ENCODE results near the gene CAPNS1.
"Not testable (repeated sequence)": the region's sequence is repeated elsewhere in the genome, so short reads cannot be mapped to it uniquely, and the experiment has no call there.

Gene CAPNS1

DNA sequence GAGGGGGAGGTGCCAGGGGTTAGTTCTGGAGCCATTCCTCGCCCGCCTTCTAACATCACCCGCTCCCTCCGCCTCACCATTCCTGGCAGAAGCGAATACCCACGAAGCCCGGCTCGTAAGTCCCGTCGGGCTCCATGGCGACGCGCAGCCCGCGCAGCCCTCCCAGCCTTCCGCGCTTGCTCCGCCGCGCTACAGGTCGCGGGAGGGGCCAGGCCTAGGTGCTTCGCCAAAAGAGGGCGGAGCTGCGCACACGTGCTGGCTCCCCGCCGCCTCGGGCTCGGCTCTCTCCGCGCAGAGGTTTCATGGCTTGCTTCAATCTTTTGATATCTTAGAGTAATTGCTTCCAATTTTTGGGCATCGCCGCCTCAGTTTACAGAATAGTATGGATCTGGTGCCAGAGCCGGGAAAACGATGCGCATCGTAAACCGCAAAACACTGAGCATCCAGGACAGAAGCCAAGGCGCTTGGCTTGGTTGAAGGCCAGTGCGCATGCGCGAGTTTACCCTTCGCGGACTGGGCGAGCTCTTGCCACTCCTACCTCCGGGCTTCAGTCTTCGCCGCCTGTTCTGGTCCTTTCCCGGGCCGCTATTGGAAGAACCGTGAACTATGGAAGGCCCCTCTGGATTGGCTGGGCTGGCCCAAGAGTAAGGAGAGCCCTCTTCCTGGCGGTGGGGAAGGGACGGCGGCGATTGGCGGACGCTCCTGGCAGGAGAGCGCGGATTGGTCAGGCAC lies 25.0 kb upstream of the CAPNS1 start, which contains the start of gene POLR2I:
POLR2I (minus strand) TSS at position 155 of the 732 bp plus-strand sequence; CDS start at position 136, 19 bp downstream.
- peak; percentile 96 for DNase-seq

DNA sequence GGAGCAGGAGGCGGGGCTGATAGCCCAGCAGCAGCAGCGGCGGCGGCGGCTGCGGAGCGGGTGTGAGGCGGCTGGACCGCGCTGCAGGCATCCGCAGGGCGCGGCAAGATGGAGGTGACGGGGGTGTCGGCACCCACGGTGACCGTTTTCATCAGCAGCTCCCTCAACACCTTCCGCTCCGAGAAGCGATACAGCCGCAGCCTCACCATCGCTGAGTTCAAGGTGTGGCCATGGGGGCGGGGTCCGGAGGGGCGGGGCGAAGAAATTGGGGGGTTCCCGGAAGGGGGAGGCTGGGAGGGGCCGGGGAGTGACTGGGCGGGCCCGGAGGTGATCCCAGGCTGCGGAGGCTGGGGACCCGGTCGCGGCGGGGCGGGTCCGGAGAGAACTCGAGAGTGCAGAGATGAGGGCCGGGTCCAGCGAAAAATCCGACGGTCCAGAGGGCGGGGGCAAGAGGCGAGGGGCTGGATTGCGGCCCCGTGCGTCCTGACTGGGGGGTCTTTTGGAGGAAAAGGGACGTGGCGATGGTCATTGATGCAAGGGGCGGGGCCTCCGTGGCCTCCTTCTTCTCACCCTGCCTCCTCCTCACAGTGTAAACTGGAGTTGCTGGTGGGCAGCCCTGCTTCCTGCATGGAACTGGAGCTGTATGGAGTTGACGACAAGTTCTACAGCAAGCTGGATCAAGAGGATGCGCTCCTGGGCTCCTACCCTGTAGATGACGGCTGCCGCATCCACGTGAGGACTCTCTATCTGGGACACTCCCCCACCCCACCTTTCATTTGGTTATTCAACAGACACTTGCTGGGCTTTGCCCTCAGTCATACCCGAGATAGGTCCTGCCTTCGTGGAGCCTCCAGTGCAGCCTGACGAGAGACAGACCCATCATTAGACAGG lies 24.2 kb upstream of the CAPNS1 start, which contains the start of gene TBCB:
TBCB (plus strand) TSS at position 16 of the 891 bp plus-strand sequence; CDS start at position 109, 93 bp downstream.
- peak; percentile 90 for DNase-seq

DNA sequence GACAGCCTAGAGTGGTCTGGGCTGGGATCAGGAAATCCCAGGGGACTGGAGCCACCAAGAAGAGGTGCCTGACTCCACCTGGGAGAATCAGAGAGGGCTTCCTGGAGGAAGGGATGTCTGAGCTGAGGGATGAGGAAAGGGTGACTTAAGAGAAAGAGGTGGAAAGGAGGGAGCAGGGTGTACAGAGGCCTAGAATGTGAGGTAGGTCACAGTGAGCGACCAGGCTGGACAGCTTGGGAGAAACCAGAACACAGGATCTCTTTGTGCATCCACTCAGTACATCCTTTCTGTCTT lies 23.6 kb upstream of the CAPNS1 start:
- no peak for DNase-seq

GRCh38 chr19:36120092-36120983 lies 19.5 kb upstream of the CAPNS1 start:
- DNase-seq, result no peak

GRCh38 chr19:36120984-36121358 lies 18.9 kb upstream of the CAPNS1 start:
- DNase-seq, result no peak

GRCh38 chr19:36121486-36122124 lies 18.3 kb upstream of the CAPNS1 start:
- DNase-seq, result no peak

DNA sequence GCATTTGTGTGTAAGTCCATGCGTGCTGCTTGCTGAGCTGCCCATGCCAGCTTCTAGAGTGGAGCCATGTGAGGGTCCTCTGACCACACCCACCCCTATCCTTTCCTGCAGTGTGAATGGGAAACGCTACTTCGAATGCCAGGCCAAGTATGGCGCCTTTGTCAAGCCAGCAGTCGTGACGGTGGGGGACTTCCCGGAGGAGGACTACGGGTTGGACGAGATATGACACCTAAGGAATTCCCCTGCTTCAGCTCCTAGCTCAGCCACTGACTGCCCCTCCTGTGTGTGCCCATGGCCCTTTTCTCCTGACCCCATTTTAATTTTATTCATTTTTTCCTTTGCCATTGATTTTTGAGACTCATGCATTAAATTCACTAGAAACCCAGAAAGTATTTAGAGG lies 14.3 kb upstream of the CAPNS1 start:
- no peak for DNase-seq

DNA sequence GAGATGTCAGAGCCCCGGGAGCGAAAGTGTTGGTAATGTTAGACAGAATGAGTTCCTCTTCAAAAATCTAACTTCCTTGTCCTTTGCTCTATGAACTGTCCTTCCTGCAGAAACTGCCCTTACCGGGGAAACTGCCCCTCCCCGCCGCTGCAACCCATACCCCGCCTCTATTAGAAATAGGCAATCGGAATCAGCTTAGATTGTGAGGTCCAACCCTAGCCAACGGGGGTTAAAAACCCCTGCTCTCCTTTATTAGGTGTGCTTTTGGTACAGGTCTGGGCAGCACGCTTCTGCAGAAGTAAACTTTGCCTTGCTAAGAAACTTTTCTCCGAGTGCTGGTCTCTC lies 11.5 kb upstream of the CAPNS1 start:
- DNase-seq, result no peak

GRCh38 chr19:36131221-36131620 lies 8.6 kb upstream of the CAPNS1 start:
- DNase-seq, result not testable (repeated sequence)

GRCh38 chr19:36134867-36135266 lies 5.0 kb upstream of the CAPNS1 start:
- DNase-seq, result not testable (repeated sequence)

- no peak for DNase-seq
Measured at GRCh38 chr19:36136964-36137686, 2.7 kb upstream of the CAPNS1 start.

- DNase-seq, result no peak
Measured at GRCh38 chr19:36139120-36139472, 770 bp upstream of the CAPNS1 start.

- no peak for DNase-seq
Measured at GRCh38 chr19:36140304-36141038, 605 bp downstream of the CAPNS1 start.

DNA sequence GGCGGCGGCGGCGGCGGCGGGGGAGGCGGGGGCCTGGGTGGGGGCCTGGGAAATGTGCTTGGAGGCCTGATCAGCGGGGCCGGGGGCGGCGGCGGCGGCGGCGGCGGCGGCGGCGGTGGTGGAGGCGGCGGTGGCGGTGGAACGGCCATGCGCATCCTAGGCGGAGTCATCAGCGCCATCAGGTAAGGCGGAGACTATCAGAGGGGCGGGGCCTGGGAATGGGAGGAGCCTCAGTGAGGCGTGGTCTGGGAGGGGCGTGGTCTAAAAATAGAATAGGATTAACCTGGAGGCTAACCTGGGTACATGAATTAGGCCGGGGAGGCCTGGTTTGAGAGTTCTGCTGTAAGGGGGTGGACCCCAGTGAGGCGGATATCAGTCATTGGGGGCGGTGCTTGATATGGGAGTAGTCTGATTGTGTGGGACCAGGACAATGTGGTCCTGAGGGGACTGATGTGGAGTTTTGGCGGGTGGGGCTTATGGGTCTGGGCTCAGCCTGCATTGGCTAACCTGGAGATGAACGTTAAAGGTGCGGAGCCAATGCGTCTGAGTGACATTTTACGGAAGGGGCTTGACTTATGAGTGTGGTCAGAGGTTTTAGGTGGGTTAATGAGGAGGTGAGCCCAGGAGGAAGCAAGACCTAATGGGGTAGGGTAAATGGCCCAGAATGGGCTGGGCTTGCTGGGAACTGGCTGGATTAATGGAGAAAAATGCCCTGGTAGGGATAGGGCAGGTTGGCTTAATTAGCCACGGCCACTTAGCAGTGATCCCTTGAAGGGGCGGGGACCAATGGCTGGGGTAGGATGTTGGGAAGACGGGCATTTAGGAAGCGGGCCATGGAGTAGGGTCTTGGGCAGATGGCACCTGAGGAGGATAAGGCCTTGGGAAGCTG lies 1.4 kb downstream of the CAPNS1 start:
- DNase-seq, result peak; percentile 90

DNA sequence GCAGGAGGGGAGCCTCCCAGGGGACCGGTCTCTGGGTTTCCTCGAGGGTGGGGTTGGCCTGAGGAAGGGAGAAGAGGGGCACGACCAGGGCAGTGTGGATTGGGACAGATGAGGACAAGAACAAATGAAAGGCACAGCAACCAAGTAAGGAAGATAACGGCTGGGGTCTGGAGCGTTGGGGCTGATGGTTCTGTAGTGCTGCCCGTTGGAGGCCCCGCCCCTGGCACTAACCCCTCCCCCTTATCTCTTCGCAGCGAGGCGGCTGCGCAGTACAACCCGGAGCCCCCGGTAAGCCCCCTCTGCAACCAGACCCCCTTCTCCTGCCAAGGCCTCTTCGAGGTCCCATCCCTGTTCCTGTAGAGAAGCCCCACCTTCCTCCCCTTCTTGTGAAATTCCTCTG lies 2.2 kb downstream of the CAPNS1 start:
- no peak for DNase-seq

GRCh38 chr19:36142496-36142895 lies 2.6 kb downstream of the CAPNS1 start:
- DNase-seq, result no peak

GRCh38 chr19:36144624-36145023 lies 4.8 kb downstream of the CAPNS1 start:
- no peak for DNase-seq

- no peak for DNase-seq
Measured at GRCh38 chr19:36149673-36150406, 10.0 kb downstream of the CAPNS1 start.

GRCh38 chr19:36150586-36150985 lies 10.7 kb downstream of the CAPNS1 start:
- no peak for DNase-seq

All from activated CD8-positive, alpha-beta memory T cell treated with anti-CD3 and anti-CD28 coated beads, Interleukin-2, amount 50 U/mL, for 4 hours (primary cell).